Middle frontal gyrus (tissue), 1 donor: ENCODE measurements around the gene UNC45B.
"Not testable (repeated sequence)": the region's sequence is repeated elsewhere in the genome, so short reads cannot be mapped to it uniquely, and the experiment has no call there.

Source experiments
- DNase-seq: peaks from one replicate; pipeline ENCODE4 v3.0.0-alpha.2; 2015; ENCODE audit warnings: low spot score; ENCODE audit errors: extremely low spot score

UNC45B gene

GRCh38 chr17:35214192-35214591, 66.6 kb downstream of the UNC45B start:
- DNase-seq: no peak

DNA sequence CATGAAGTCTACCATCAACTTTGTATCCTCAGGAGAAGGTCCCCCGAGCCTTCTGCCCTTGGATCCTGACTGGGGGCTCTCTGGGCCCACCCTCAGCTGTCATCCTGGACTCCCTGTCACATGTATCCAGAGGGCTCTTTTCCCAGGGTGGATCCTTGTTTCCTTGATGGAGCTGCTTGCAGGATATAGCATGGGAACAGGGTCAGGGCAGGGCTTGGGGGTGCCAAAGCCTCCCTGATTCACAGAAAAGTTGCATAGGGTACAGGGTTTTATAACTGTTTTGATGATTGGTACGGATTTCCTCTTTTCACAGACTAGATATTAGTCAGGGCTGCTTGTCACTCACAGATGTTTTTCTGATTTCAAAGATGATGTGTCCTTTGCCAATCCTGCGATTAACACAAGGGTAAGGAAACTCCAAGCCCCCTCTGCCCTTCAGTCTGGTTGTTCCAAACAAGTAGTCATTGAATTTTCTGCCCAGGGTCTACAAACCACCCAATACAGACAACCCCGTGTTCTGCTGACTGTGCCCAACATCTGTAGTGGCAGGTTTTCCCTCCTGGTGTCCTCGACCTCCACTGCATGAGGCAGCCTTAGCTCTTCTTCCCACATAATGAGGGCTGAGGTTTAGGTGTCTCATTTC, 67.1 kb downstream of the UNC45B start:
- DNase-seq: no peak

- no peak for DNase-seq
Measured at GRCh38 chr17:35217107-35217506, 69.5 kb downstream of the UNC45B start.

- no peak for DNase-seq
Measured at GRCh38 chr17:35218915-35219314, 71.3 kb downstream of the UNC45B start.

DNA sequence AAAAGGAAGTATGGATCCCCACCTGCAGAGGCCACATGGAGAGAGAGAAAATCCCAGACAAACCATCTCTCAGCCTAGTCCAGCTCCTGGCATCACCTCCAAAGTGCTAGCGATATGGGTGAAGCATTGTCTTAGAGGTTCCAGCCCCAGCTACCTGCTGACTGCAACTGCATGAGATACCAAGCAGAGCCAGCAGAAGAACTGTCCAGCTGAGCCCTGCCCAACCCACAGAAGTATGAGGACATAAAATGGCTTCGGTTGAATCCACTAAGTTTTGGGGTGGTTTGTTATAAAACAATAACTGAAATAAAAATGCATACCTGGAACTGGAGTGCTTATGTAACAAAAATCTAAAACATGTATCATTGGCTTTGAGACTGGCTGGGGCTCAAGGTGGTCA, 74.8 kb downstream of the UNC45B start:
- no peak for DNase-seq

- no peak for DNase-seq
Measured at GRCh38 chr17:35224436-35224835, 76.8 kb downstream of the UNC45B start.

DNA sequence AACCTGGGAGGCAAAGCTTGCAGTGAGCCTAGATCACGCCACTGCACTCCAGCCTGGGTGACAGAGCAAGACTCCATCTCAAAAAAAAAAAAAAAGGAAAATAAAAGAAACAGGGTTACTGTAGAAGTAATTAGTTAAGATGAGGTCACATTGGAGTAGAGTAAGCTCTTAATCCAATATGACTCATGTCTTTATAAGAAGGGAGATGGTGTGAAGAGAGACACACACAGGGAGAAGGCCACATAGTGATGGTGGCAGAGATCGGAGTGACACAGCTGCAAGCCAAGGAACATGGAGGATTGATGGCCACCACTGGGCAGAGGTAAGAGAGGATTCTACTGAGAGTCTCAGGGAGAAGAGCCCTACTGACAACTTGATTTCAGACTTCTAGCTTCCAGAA, 79.9 kb downstream of the UNC45B start:
- DNase-seq: no peak

DNA sequence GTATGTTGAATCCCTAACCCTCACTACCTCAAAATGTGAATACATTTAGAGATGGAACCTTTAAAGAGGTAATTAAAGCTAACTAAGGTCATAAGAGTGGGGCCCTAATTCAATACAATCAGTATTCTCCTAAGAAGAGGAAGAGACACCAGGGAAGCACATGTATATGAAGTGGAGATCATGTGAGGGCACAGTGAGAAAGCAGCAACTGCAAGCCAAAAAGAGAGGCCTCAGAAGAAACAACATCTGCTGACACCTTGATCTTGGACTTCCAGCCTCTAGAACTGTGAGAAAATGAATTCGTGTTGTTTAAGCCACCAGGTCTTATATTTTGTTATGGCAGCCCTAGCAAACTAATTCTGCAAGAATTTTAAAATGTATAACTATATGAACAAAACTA, 82.0 kb downstream of the UNC45B start:
- no peak for DNase-seq

- DNase-seq: not testable (repeated sequence)
Measured at GRCh38 chr17:35234315-35234714, 86.7 kb downstream of the UNC45B start.

DNA sequence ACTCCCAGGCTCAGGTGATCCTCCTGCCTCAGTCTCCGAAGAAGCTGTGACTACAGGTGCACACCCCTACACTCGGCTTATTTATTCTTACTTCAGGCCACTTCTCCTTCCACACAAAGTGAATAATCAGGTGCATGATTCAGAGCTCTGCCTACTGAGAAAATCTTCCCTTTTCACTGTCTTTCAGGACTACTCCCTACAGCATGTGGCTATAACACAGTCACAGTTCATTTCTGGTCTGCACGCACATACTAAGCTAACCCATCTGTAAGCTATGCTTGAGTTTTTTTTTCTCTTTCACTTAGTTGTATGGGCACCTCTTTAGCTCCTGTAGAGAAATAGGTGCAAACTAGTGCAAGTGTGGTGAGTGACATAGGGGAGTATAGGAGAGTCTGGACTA, 87.7 kb downstream of the UNC45B start:
- no peak for DNase-seq

DNA sequence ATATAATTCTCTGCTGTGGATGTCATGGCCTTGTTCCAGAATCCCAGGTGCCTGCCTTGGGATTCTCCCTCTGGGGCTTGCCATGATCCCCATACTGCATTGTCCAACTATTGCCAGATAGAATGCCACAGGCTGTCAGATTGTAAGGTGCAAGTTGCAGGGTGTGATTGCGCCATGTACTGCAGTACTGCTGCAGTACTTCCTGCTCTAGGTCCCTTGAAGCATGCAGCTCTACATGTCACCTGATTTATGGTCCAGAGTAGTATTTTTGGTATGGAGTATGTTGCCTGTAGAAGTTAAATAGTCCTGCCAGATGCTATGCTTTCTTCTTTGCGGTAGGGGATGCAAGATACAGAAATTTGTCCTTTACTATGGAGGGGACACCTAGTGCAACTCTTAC, 88.3 kb downstream of the UNC45B start:
- no peak for DNase-seq

GRCh38 chr17:35236821-35237220, 89.2 kb downstream of the UNC45B start:
- DNase-seq: no peak

GRCh38 chr17:35238821-35239220, 91.2 kb downstream of the UNC45B start:
- DNase-seq: no peak
